HL-60 (cell line): ENCODE measurements around the gene UBE2D1.

Experiments
- GABPA ChIP-seq: IDR thresholded peaks from 2 replicates; pipeline ENCODE4 v1.6.1; 2012; ENCODE audit warnings: low read depth
- POLR2AphosphoS5 ChIP-seq: IDR thresholded peaks from 2 replicates; pipeline ENCODE4 v1.6.1; 2012; ENCODE audit warnings: low read depth
- TF ChIP-seq, protein P1 (sequence below): IDR thresholded peaks from one replicate; pipeline ENCODE4 v1.5.1; 2011; ENCODE audit warnings: low read length, control low read depth, inconsistent platforms; ENCODE audit not compliant: insufficient read depth
- TF ChIP-seq, protein P2 (sequence below): IDR thresholded peaks from 2 replicates; pipeline ENCODE4 v1.6.1; 2012; ENCODE audit warnings: low read depth; ENCODE audit not compliant: insufficient replicate concordance

GRCh38 chr10:58397830-58398229, 63.0 kb downstream of the UBE2D1 start:
- TF ChIP-seq, protein P1, sequence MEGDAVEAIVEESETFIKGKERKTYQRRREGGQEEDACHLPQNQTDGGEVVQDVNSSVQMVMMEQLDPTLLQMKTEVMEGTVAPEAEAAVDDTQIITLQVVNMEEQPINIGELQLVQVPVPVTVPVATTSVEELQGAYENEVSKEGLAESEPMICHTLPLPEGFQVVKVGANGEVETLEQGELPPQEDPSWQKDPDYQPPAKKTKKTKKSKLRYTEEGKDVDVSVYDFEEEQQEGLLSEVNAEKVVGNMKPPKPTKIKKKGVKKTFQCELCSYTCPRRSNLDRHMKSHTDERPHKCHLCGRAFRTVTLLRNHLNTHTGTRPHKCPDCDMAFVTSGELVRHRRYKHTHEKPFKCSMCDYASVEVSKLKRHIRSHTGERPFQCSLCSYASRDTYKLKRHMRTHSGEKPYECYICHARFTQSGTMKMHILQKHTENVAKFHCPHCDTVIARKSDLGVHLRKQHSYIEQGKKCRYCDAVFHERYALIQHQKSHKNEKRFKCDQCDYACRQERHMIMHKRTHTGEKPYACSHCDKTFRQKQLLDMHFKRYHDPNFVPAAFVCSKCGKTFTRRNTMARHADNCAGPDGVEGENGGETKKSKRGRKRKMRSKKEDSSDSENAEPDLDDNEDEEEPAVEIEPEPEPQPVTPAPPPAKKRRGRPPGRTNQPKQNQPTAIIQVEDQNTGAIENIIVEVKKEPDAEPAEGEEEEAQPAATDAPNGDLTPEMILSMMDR: no peak
- no peak for TF ChIP-seq POLR2AphosphoS5
- TF ChIP-seq, protein P2, sequence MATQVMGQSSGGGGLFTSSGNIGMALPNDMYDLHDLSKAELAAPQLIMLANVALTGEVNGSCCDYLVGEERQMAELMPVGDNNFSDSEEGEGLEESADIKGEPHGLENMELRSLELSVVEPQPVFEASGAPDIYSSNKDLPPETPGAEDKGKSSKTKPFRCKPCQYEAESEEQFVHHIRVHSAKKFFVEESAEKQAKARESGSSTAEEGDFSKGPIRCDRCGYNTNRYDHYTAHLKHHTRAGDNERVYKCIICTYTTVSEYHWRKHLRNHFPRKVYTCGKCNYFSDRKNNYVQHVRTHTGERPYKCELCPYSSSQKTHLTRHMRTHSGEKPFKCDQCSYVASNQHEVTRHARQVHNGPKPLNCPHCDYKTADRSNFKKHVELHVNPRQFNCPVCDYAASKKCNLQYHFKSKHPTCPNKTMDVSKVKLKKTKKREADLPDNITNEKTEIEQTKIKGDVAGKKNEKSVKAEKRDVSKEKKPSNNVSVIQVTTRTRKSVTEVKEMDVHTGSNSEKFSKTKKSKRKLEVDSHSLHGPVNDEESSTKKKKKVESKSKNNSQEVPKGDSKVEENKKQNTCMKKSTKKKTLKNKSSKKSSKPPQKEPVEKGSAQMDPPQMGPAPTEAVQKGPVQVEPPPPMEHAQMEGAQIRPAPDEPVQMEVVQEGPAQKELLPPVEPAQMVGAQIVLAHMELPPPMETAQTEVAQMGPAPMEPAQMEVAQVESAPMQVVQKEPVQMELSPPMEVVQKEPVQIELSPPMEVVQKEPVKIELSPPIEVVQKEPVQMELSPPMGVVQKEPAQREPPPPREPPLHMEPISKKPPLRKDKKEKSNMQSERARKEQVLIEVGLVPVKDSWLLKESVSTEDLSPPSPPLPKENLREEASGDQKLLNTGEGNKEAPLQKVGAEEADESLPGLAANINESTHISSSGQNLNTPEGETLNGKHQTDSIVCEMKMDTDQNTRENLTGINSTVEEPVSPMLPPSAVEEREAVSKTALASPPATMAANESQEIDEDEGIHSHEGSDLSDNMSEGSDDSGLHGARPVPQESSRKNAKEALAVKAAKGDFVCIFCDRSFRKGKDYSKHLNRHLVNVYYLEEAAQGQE: no peak
- TF ChIP-seq GABPA: no peak
